ENCODE measurements around the gene FBXW12. TPM values are rescaled to one million over a fixed set of nuclear protein-coding genes. Genes with fewer than 3 reads are reported as not detected.

The FBXW12 gene
- total and polyA plus RNA-seq, 5 donors from 2014 or later: not detected

DNA sequence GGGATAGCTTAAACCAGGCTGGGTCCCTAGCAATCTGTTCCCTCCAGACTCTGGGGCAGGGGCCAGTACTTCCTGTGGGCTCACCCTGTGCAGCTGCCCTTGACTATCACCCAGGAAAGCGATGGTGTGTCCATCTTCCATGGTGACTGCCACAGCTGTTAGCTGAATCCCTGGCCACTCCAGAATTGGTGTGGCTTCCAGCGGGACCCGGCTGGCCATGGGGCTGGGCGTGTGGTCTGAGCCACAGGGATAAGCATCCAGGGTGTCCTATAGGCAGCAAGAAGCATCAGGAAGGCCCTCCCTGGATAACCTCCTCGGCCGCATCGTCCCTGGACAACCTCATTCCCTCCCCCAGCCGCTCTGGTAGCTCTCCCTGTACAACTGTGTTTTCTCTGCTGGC is 50.7 kb downstream of the FBXW12 start:
- no peaks in the 10 kb centered on the region for H3K4me1 ChIP-seq (ENCODE audit: control insufficient read depth, insufficient read depth, low read length, poor library complexity, severe bottlenecking)
- Mint-ChIP-seq H3K27ac (no peak overlapping the region), H3K36me3 (no peaks in the 10 kb centered on the region), H3K27me3 (peaks cover 10% of the 10 kb centered on the region), H3K4me3 (no peak overlapping the region), H3K9me3 (no peaks in the 10 kb centered on the region), H3K4me1 (no peaks in the 10 kb centered on the region)
- no peaks in the 10 kb centered on the region for H3K36me3 ChIP-seq (ENCODE audit: control insufficient read depth, insufficient read depth, low read length)
- H3K4me3 ChIP-seq (ENCODE audit: low read depth, low read length): no peak overlapping the region
- no peak for ATAC-seq (ENCODE audit: low read depth in 2 of 2)
- H3K9me3 ChIP-seq (ENCODE audit: control insufficient read depth in 2 of 2, low read length in 2 of 2): no peaks in the 10 kb centered on the region
- no peak for DNase-seq
- no peak overlapping the region for H3K27ac ChIP-seq (ENCODE audit: insufficient read depth, low read length, poor library complexity, severe bottlenecking)
- H3K27me3 ChIP-seq (ENCODE audit: control insufficient read depth, insufficient read depth, low read length): peaks cover under 1% of the 10 kb centered on the region

DNA sequence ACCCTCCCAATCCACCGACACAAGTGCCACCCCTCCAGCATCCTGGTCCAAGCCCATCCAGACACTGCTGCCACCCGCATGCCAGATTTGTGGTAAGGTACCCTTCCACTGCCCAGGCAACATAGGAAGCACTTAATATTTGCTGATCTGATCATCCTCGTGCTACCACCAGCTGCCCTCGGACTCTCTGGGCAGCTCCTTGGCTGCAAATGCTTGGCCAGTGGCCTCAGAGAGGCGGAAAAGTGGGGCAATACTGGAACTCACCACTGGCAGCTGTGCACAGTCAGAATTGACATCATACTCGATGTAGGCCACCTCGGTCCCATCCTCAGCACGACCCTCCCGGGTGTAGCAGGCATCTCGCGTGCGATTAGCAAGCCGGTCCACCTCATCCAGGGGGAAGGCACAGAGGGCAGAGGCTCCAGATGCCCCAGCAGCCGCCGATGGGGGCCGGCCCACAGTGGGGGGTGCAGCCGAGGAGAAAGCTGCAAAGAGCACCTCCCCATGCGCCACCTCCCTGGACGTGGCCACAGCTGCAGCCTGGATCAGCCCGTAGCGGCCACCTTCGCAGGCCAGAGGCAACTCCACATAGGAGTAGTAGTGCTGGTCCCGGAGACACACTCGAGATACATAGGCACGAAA is 51.3 kb downstream of the FBXW12 start:
- H3K4me1 ChIP-seq (ENCODE audit: control insufficient read depth, insufficient read depth, low read length, poor library complexity, severe bottlenecking): no peaks in the 10 kb centered on the region
- Mint-ChIP-seq H3K9me3 (no peaks in the 10 kb centered on the region), H3K27ac (no peak overlapping the region), H3K27me3 (peaks cover 16% of the 10 kb centered on the region), H3K4me1 (peaks cover 0 to 4% (median 1%) of the 10 kb centered on the region in 4 donors), H3K36me3 (no peaks in the 10 kb centered on the region), H3K4me3 (no peak overlapping the region)
- no peaks in the 10 kb centered on the region for H3K9me3 ChIP-seq (ENCODE audit: control insufficient read depth in 2 of 2, low read length in 2 of 2)
- no peaks in the 10 kb centered on the region for H3K36me3 ChIP-seq (ENCODE audit: control insufficient read depth, insufficient read depth, low read length)
- ATAC-seq (ENCODE audit: low read depth in 2 of 2) (no peak), DNase-seq (no peak)
- peaks cover 2% of the 10 kb centered on the region for H3K27me3 ChIP-seq (ENCODE audit: control insufficient read depth, insufficient read depth, low read length)
- no peak overlapping the region for H3K4me3 ChIP-seq (ENCODE audit: low read depth, low read length)
- H3K27ac ChIP-seq (ENCODE audit: insufficient read depth, low read length, poor library complexity, severe bottlenecking): no peak overlapping the region

DNA sequence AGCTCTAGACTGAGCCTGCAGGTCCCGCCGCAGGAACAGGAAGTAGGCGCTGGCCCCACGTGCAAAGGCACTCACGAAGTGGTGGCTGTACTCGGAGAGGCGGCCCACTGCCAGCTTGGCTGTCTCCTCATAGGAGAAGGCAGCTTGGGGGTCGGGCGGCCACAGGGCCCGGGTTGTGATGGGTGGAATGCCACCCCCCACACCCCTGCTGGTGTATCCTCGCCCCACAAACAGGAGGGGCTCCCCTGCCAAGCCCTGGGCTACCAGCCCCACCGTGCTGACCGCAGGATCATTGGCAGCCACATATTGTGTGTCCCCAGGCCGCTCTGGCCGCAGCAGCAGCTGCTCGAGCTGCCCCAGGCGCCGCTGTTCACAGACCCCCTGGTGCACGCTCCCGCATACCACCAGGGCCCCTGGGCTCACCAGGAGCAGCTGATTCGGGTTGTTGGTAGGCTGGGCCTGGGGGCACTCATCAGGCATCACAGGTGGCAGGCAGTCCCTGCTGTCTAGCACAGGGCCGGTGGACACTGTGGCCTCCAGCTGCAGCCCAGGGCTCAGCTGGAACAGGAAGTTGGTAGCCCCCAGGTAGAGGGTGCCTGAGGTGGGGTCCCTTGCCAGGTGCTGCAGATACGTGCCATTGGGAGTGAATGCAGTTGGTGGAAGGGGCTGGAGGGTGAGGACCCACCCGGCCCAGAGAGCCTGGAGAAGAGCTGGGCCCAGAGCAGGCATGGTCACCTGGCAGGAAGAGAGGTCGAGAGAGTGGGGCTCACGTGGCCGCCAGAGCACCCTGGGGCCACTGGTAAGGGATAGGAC is 52.1 kb downstream of the FBXW12 start:
- peaks cover 0 to 4% (median 1%) of the 10 kb centered on the region in 4 donors for H3K4me1 Mint-ChIP-seq
- peaks cover 16% of the 10 kb centered on the region for H3K27me3 Mint-ChIP-seq
- DNase-seq: no peak
- peak overlapping the region in 2 of 3 donors; percentile 15 to 66 for H3K27ac Mint-ChIP-seq
- H3K4me3 Mint-ChIP-seq: no peak overlapping the region
- no peak for ATAC-seq (ENCODE audit: low read depth in 2 of 2)
- H3K4me1 ChIP-seq (ENCODE audit: control insufficient read depth, insufficient read depth, low read length, poor library complexity, severe bottlenecking): no peaks in the 10 kb centered on the region
- no peaks in the 10 kb centered on the region for H3K9me3 Mint-ChIP-seq
- no peaks in the 10 kb centered on the region for H3K36me3 Mint-ChIP-seq
- no peaks in the 10 kb centered on the region for H3K9me3 ChIP-seq (ENCODE audit: control insufficient read depth in 2 of 2, low read length in 2 of 2)
- peaks cover 2% of the 10 kb centered on the region for H3K27me3 ChIP-seq (ENCODE audit: control insufficient read depth, insufficient read depth, low read length)
- no peak overlapping the region for H3K4me3 ChIP-seq (ENCODE audit: low read depth, low read length)
- H3K27ac ChIP-seq (ENCODE audit: insufficient read depth, low read length, poor library complexity, severe bottlenecking): no peak overlapping the region
- no peaks in the 10 kb centered on the region for H3K36me3 ChIP-seq (ENCODE audit: control insufficient read depth, insufficient read depth, low read length)

DNA sequence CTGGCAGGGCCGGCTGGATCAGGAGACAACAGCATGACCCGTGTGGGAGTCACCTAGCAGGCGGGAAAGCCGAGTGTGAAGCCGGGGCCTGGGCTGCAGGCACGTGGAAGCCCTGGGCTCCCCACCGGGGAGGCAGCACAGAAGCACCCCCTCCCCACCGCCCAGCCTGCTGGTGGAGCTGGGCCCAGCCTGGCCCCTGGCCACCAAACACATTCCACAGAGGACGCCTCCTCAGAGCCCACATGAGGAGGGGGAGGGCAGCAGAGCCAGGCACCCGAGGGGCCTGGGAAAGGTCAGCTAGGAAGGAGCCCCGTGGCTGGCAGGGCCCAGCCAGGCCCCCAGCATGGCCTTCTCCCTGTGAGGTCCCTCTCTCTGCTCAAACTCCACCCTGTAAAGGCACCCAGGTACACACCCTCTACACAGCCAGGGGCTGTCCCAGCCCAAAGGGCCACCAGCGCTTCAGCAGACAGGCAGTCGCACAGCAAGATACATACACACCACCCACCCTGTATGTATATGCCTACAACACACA is 53.3 kb downstream of the FBXW12 start:
- H3K4me3 Mint-ChIP-seq: peak overlapping the region in 1 of 4 donors; percentile 50
- no peak for DNase-seq
- peaks cover 0 to 9% (median 4%) of the 10 kb centered on the region in 4 donors for H3K4me1 Mint-ChIP-seq
- H3K4me3 ChIP-seq (ENCODE audit: low read depth, low read length): no peak overlapping the region
- peaks cover 7% of the 10 kb centered on the region for H3K4me1 ChIP-seq (ENCODE audit: control insufficient read depth, insufficient read depth, low read length, poor library complexity, severe bottlenecking)
- H3K27me3 ChIP-seq (ENCODE audit: control insufficient read depth, insufficient read depth, low read length): peaks cover 2% of the 10 kb centered on the region
- H3K27ac ChIP-seq (ENCODE audit: insufficient read depth, low read length, poor library complexity, severe bottlenecking): no peak overlapping the region
- H3K27me3 Mint-ChIP-seq: peaks cover 16% of the 10 kb centered on the region
- no peaks in the 10 kb centered on the region for H3K9me3 ChIP-seq (ENCODE audit: control insufficient read depth in 2 of 2, low read length in 2 of 2)
- ATAC-seq (ENCODE audit: low read depth in 2 of 2): no peak
- H3K36me3 ChIP-seq (ENCODE audit: control insufficient read depth, insufficient read depth, low read length): no peaks in the 10 kb centered on the region
- no peaks in the 10 kb centered on the region for H3K36me3 Mint-ChIP-seq
- H3K9me3 Mint-ChIP-seq: no peaks in the 10 kb centered on the region
- H3K27ac Mint-ChIP-seq: no peak overlapping the region

DNA sequence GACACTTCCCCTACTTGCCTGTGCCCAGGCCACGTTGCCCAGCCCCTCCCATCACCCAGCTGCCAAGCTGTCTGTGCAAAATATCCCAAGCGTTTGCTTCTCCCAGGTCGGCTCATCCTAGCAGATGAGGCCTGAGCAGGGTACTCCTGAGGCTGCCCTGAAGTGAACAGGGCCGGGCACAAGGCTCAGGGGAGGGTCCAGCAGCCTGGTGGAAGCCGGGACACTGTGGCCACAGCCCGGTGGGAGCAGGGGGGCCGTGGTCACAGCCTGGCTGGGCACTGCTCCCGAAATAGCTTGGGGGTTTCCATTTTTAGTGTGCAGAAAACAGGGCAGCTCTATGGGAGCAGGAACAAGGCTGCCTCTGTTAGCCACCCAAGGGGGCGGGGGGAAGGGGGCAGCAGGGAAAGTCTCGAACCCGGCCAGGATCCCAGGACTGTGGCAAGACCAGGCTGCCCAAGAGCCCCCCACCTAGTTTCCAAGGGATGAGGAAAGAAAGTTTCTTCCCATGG is 54.4 kb downstream of the FBXW12 start:
- DNase-seq: no peak
- H3K4me1 ChIP-seq (ENCODE audit: control insufficient read depth, insufficient read depth, low read length, poor library complexity, severe bottlenecking): peaks cover 8% of the 10 kb centered on the region
- no peaks in the 10 kb centered on the region for H3K36me3 Mint-ChIP-seq
- no peak overlapping the region for H3K27ac Mint-ChIP-seq
- H3K4me1 Mint-ChIP-seq: peaks cover 0 to 20% (median 4%) of the 10 kb centered on the region in 4 donors
- ATAC-seq (ENCODE audit: low read depth in 2 of 2): no peak
- no peaks in the 10 kb centered on the region for H3K9me3 ChIP-seq (ENCODE audit: control insufficient read depth in 2 of 2, low read length in 2 of 2)
- peaks cover 2% of the 10 kb centered on the region for H3K27me3 ChIP-seq (ENCODE audit: control insufficient read depth, insufficient read depth, low read length)
- no peaks in the 10 kb centered on the region for H3K36me3 ChIP-seq (ENCODE audit: control insufficient read depth, insufficient read depth, low read length)
- H3K27ac ChIP-seq (ENCODE audit: insufficient read depth, low read length, poor library complexity, severe bottlenecking): no peak overlapping the region
- peaks cover 18% of the 10 kb centered on the region for H3K27me3 Mint-ChIP-seq
- no peak overlapping the region for H3K4me3 ChIP-seq (ENCODE audit: low read depth, low read length)
- H3K9me3 Mint-ChIP-seq: peaks cover 0 to under 1% (median 0%) of the 10 kb centered on the region in 7 donors
- H3K4me3 Mint-ChIP-seq: no peak overlapping the region

DNA sequence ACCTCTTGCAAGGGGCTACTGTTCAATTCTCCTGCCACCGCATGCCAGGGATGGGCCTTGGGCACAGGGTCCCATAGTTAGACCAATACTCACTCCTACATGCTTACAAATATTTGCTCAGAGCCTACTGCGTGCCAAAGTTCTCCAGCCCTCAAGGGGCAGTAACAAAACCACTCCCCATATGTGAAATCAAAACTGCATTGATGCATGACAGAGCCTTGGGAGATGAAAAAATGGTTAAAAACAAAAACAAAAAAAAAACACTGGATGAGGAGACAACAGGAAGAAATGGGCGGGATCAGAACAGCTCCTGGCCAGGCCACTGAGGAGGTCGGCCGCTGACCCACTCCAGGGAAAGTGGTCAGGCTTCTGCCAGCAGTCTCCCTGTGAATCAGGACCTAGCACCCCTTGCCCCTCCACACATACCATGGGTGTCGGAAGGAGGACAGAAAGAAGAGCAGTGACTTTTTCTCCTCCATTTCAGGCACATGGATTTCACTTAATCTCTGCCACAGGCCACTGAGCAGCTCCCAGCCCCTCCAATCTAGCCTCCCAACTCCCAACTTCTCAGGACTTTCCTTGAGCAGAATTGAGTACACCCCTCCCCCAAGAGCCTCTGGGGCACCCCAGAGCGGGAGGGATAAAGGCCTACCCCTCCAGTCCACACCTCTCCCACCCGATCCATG is 55.1 kb downstream of the FBXW12 start:
- Histone ChIP-seq H3K27me3 (ENCODE audit: control insufficient read depth, insufficient read depth, low read length) (peaks cover 2% of the 10 kb centered on the region), H3K4me1 (ENCODE audit: control insufficient read depth, insufficient read depth, low read length, poor library complexity, severe bottlenecking) (peaks cover 8% of the 10 kb centered on the region), H3K27ac (ENCODE audit: insufficient read depth, low read length, poor library complexity, severe bottlenecking) (no peak overlapping the region), H3K36me3 (ENCODE audit: control insufficient read depth, insufficient read depth, low read length) (peaks cover under 1% of the 10 kb centered on the region), H3K4me3 (ENCODE audit: low read depth, low read length) (no peak overlapping the region), H3K9me3 (ENCODE audit: control insufficient read depth in 2 of 2, low read length in 2 of 2) (no peaks in the 10 kb centered on the region)
- H3K27me3 Mint-ChIP-seq: peaks cover 22% of the 10 kb centered on the region
- peaks cover 0 to 24% (median 4%) of the 10 kb centered on the region in 4 donors for H3K4me1 Mint-ChIP-seq
- no peak overlapping the region for H3K27ac Mint-ChIP-seq
- peak overlapping the region; percentile 7 to 84 (median 59) for H3K4me3 Mint-ChIP-seq
- no peaks in the 10 kb centered on the region for H3K36me3 Mint-ChIP-seq
- DNase-seq: no peak
- ATAC-seq (ENCODE audit: low read depth in 2 of 2): no peak
- H3K9me3 Mint-ChIP-seq: peaks cover 0 to 2% (median 0%) of the 10 kb centered on the region in 7 donors

DNA sequence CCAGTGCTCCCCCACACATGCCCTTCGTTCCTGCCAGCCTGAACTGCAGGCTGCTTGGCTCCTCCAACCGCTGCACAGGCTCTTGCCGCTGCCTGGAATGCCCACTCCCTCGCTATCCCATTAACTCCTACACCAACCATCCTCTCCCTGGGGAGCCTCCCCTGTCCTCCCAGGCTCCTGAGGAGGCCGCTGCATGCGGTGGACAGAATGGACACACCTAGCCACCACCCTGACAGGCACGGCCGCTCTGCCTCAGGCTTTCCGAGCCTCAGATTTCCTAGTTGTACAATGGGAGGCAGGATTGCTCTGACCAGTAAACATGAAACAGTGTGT is 55.6 kb downstream of the FBXW12 start:
- Histone ChIP-seq H3K27me3 (ENCODE audit: control insufficient read depth, insufficient read depth, low read length) (peaks cover 2% of the 10 kb centered on the region), H3K27ac (ENCODE audit: insufficient read depth, low read length, poor library complexity, severe bottlenecking) (no peak overlapping the region), H3K4me1 (ENCODE audit: control insufficient read depth, insufficient read depth, low read length, poor library complexity, severe bottlenecking) (peaks cover 8% of the 10 kb centered on the region), H3K36me3 (ENCODE audit: control insufficient read depth, insufficient read depth, low read length) (peaks cover 6% of the 10 kb centered on the region), H3K9me3 (ENCODE audit: control insufficient read depth in 2 of 2, low read length in 2 of 2) (no peaks in the 10 kb centered on the region), H3K4me3 (ENCODE audit: low read depth, low read length) (no peak overlapping the region)
- Mint-ChIP-seq H3K27ac (peak overlapping the region in 1 of 3 donors; percentile 52), H3K4me3 (peak overlapping the region; percentile 61 to 84 (median 72)), H3K4me1 (peaks cover 0 to 24% (median 4%) of the 10 kb centered on the region in 4 donors), H3K9me3 (peaks cover 0 to 2% (median 0%) of the 10 kb centered on the region in 7 donors), H3K27me3 (peaks cover 22% of the 10 kb centered on the region), H3K36me3 (no peaks in the 10 kb centered on the region)
- ATAC-seq (ENCODE audit: low read depth in 2 of 2) (no peak), DNase-seq (no peak)
